Astrocyte (in vitro differentiated cells and primary cell): ENCODE data around the gene BLVRB. TPM values are rescaled to one million over a fixed set of nuclear protein-coding genes. Genes with fewer than 3 reads are reported as not detected.
"Not testable (repeated sequence)": the region's sequence is repeated elsewhere in the genome, so short reads cannot be mapped to it uniquely, and the experiment has no call there.

ENCODE experiments used
- DNase-seq: peaks from one replicate; pipeline ENCODE4 v3.0.0-alpha.2; 2010; ENCODE audit warnings: low read depth
- FAIRE-seq: peaks from 2 replicates; lab custom pipeline; 2011; peaks lifted over from hg19 to GRCh38; lab: Jason Lieb, UNC
- H2AFZ ChIP-seq: 2 replicates; pipeline ENCODE4 v1.6.0; 2012; ENCODE audit warnings: low read depth, low read length, inconsistent platforms
- H3K27ac ChIP-seq: 2 replicates; pipeline ENCODE4 v1.5.1; 2011; ENCODE audit warnings: low read depth, low read length, inconsistent platforms
- H3K27me3 ChIP-seq: 2 replicates; pipeline ENCODE4 v1.6.0; 2011; ENCODE audit warnings: low read length, inconsistent platforms; ENCODE audit not compliant: insufficient read depth
- H3K36me3 ChIP-seq: 2 replicates; pipeline ENCODE4 v1.5.1; 2011; ENCODE audit warnings: low read length, inconsistent platforms; ENCODE audit not compliant: insufficient read depth
- H3K4me1 ChIP-seq: 2 replicates; pipeline ENCODE4 v1.5.1; 2011; ENCODE audit warnings: low read length, inconsistent platforms; ENCODE audit not compliant: insufficient read depth
- H3K4me2 ChIP-seq: 2 replicates; pipeline ENCODE4 v1.6.0; 2012; ENCODE audit warnings: low read length, inconsistent platforms
- H3K4me3 ChIP-seq: 2 replicates; pipeline ENCODE4 v1.5.1; 2011; ENCODE audit warnings: low read depth, mild to moderate bottlenecking, low read length, inconsistent platforms; ENCODE audit not compliant: insufficient read depth
- H3K79me2 ChIP-seq: 2 replicates; pipeline ENCODE4 v1.6.0; 2012; ENCODE audit warnings: mild to moderate bottlenecking, low read length, inconsistent platforms; ENCODE audit not compliant: insufficient read depth
- H3K9ac ChIP-seq: 2 replicates; pipeline ENCODE4 v1.6.0; 2012; ENCODE audit warnings: mild to moderate bottlenecking, low read length, inconsistent platforms
- H3K9me3 ChIP-seq: 2 replicates; pipeline ENCODE4 v1.5.1; 2012; ENCODE audit warnings: low read depth, mild to moderate bottlenecking, low read length, inconsistent platforms; ENCODE audit not compliant: insufficient read depth
- H4K20me1 ChIP-seq: 2 replicates; pipeline ENCODE4 v1.6.0; 2012; ENCODE audit warnings: low read length, inconsistent platforms; ENCODE audit not compliant: insufficient read depth
- H3K27ac Mint-ChIP-seq: one replicate; pipeline ENCODE4 v1.8.0; 2021; ENCODE audit warnings: mild to moderate bottlenecking, mixed read lengths; ENCODE audit not compliant: unreplicated experiment
- H3K27me3 Mint-ChIP-seq: one replicate; pipeline ENCODE4 v1.8.0; 2021; ENCODE audit warnings: low read depth, mixed read lengths; ENCODE audit not compliant: unreplicated experiment
- H3K36me3 Mint-ChIP-seq: one replicate; pipeline ENCODE4 v1.8.0; 2021; ENCODE audit warnings: low read depth, mixed read lengths; ENCODE audit not compliant: unreplicated experiment
- H3K4me1 Mint-ChIP-seq: one replicate; pipeline ENCODE4 v1.8.0; 2021; ENCODE audit warnings: low read depth, mixed read lengths; ENCODE audit not compliant: unreplicated experiment
- H3K4me3 Mint-ChIP-seq: one replicate; pipeline ENCODE4 v1.8.0; 2021; ENCODE audit warnings: mild to moderate bottlenecking, moderate library complexity, mixed read lengths; ENCODE audit not compliant: unreplicated experiment
- H3K9me3 Mint-ChIP-seq: one replicate; pipeline ENCODE4 v1.8.0; 2021; ENCODE audit warnings: mild to moderate bottlenecking, mixed read lengths; ENCODE audit not compliant: unreplicated experiment
- EZH2 ChIP-seq: IDR thresholded peaks from 2 replicates; pipeline ENCODE4 v1.6.1; 2012; ENCODE audit warnings: mild to moderate bottlenecking, low read length, inconsistent platforms; ENCODE audit not compliant: insufficient read depth
- total RNA-seq: library from RNA; stranded (reverse); gene quantifications from 2 replicates; pipeline ENCODE4 v1.2.1, GENCODE V29; 2021
- TF ChIP-seq, protein P1 (sequence below): IDR thresholded peaks from 2 replicates; pipeline ENCODE4 v1.5.1; 2011; ENCODE audit warnings: low read depth, mild to moderate bottlenecking, inconsistent platforms, low read length, moderate library complexity; ENCODE audit not compliant: insufficient read depth

Gene BLVRB
- total RNA-seq, 1 donor from 2014 or later, result 27.1 TPM

DNA sequence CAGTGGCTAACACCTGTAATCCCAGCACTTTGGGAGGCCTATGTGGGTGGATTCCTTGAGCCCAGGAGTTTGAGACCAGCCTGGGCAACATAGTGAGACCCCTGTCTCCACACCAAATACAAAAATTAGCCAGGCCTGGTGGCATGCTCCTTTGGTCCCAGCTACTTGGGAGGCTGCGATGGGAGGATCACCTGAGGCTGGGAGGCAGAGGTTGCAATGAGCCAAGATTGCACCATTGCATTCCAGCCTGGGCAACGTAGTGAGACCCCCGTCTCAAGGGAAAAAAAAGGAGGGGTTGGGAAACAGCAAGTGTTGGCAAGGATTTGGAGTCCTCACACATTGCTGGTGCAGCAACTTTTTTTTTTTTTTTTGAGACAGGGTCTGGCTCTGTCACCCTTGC is 20.5 kb upstream of the BLVRB start:
- Histone ChIP-seq H3K27ac (no peak overlapping the region), H3K27me3 (peaks cover 3% of the 10 kb centered on the region), H3K9ac (no peak overlapping the region), H3K36me3 (no peaks in the 10 kb centered on the region), H3K4me2 (no peak overlapping the region), H3K4me3 (no peak overlapping the region), H3K79me2 (no peaks in the 10 kb centered on the region), H4K20me1 (no peaks in the 10 kb centered on the region), H3K4me1 (no peaks in the 10 kb centered on the region), H2AFZ (no peak overlapping the region), H3K9me3 (no peaks in the 10 kb centered on the region)
- Mint-ChIP-seq H3K27me3 (peaks cover 26% of the 10 kb centered on the region), H3K4me1 (no peaks in the 10 kb centered on the region), H3K27ac (no peak overlapping the region), H3K4me3 (no peak overlapping the region), H3K36me3 (no peaks in the 10 kb centered on the region), H3K9me3 (peaks cover 5% of the 10 kb centered on the region)
- no peak for TF ChIP-seq EZH2
- TF ChIP-seq, protein P1, sequence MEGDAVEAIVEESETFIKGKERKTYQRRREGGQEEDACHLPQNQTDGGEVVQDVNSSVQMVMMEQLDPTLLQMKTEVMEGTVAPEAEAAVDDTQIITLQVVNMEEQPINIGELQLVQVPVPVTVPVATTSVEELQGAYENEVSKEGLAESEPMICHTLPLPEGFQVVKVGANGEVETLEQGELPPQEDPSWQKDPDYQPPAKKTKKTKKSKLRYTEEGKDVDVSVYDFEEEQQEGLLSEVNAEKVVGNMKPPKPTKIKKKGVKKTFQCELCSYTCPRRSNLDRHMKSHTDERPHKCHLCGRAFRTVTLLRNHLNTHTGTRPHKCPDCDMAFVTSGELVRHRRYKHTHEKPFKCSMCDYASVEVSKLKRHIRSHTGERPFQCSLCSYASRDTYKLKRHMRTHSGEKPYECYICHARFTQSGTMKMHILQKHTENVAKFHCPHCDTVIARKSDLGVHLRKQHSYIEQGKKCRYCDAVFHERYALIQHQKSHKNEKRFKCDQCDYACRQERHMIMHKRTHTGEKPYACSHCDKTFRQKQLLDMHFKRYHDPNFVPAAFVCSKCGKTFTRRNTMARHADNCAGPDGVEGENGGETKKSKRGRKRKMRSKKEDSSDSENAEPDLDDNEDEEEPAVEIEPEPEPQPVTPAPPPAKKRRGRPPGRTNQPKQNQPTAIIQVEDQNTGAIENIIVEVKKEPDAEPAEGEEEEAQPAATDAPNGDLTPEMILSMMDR, result no peak
- DNase-seq, result no peak
- FAIRE-seq, result no peak

DNA sequence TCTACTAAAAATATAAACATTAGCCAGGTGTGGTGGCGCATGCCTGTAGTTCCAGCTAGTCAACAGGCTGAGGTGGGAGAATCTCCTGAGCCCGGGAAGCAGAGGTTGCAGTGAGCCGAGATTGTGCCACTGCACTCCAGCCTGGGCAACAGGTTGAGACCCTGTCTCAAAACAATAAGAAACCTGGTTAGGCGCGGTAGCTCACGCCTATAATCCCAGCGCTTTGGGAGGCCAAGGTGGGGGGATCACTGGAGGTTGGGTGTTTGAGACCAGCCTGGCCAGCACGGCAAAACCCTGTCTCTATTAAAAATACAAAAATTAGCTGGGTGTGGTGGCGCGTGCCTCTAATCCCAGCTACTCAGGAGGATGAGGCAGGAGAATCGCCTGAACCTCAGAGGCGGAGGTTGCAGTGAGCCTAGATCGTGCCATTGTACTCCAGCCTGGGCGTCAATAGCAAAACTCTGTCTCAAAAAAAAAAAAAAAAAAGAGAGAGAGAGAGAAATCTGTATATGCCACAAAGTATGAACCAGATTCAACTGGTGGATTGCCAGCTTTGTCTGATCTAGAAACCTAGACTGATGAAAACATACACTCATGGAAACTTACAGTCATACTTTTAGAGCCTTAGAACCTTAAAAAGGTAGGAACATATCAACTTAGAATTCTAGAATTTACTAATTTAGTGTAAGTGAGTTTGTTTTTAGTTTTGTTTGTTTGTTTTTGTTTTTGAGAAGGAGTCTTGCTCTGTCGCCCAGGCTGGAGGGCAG is 10.5 kb upstream of the BLVRB start:
- DNase-seq, H3K27ac ChIP-seq, H3K27me3 ChIP-seq, H3K4me1 ChIP-seq, H3K9me3 ChIP-seq, H3K27ac Mint-ChIP-seq, H3K79me2 ChIP-seq, H3K36me3 ChIP-seq, H4K20me1 ChIP-seq, H3K9me3 Mint-ChIP-seq, H3K4me2 ChIP-seq, H3K36me3 Mint-ChIP-seq, H3K9ac ChIP-seq, FAIRE-seq, H3K4me3 Mint-ChIP-seq, H3K4me1 Mint-ChIP-seq, H3K4me3 ChIP-seq, H2AFZ ChIP-seq: not testable (repeated sequence)
- H3K27me3 Mint-ChIP-seq, result peaks cover 24% of the 10 kb centered on the region

DNA sequence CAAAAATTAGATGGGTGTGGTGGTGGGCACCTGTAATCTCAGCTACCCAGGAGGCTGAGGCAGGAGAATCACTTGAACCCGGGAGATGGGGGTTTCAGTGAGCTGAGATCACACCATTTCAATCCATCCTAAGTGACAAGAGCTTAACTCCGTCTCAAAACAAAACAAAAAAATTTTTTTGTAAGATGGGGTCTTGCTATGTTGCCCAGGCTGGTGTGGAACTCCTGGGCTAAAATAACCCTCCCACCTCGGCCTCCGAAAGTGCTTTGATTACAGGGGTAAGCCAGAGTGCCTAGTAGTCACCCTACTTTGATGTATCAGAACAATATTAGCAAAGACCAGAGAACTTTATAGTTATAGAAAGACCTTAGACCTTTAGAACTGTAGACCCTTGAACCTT is 9.2 kb upstream of the BLVRB start:
- no peaks in the 10 kb centered on the region for H3K36me3 Mint-ChIP-seq
- Histone ChIP-seq H3K4me3 (no peak overlapping the region), H3K27ac (no peak overlapping the region), H3K27me3 (no peaks in the 10 kb centered on the region), H3K9me3 (no peaks in the 10 kb centered on the region), H3K4me2 (no peak overlapping the region), H3K36me3 (no peaks in the 10 kb centered on the region), H3K4me1 (no peaks in the 10 kb centered on the region), H3K79me2 (no peaks in the 10 kb centered on the region), H4K20me1 (no peaks in the 10 kb centered on the region), H2AFZ (no peak overlapping the region), H3K9ac (no peak overlapping the region)
- DNase-seq, result no peak
- no peaks in the 10 kb centered on the region for H3K9me3 Mint-ChIP-seq
- no peak overlapping the region for H3K4me3 Mint-ChIP-seq
- TF ChIP-seq, protein P1, result no peak
- TF ChIP-seq EZH2, result no peak
- H3K27me3 Mint-ChIP-seq, result peaks cover 16% of the 10 kb centered on the region
- no peaks in the 10 kb centered on the region for H3K4me1 Mint-ChIP-seq
- FAIRE-seq, result no peak
- no peak overlapping the region for H3K27ac Mint-ChIP-seq
